OCI-LY1 (cell line): ENCODE measurements around the gene CAMTA1.

Experiments used
- H2AFZ ChIP-seq: fragments of 200-600 bp; sonication (generic), shearing (Covaris generic); 2 replicates; pipeline ENCODE4 v1.6.0; 2014; ENCODE audit warnings: antibody characterized with exemption, mild to moderate bottlenecking, low read length
- H3F3A ChIP-seq: fragments of 200-600 bp; sonication (generic), shearing (Covaris generic); 2 replicates; pipeline ENCODE4 v1.6.0; 2014; ENCODE audit warnings: mild to moderate bottlenecking, antibody characterized with exemption, low read length, moderate library complexity; ENCODE audit not compliant: insufficient read depth
- H3K27ac ChIP-seq: fragments of 200-600 bp; sonication (generic); 2 replicates; pipeline ENCODE4 v1.5.1; 2014; ENCODE audit warnings: low read length, mixed run types, mild to moderate bottlenecking, low read depth; ENCODE audit not compliant: poor library complexity, severe bottlenecking
- H3K27me3 ChIP-seq: fragments of 200-600 bp; sonication (generic); 2 replicates; pipeline ENCODE4 v1.6.0; 2014; ENCODE audit warnings: antibody characterized with exemption, mild to moderate bottlenecking, low read length, moderate library complexity; ENCODE audit not compliant: insufficient read depth
- H3K36me3 ChIP-seq: fragments of 200-600 bp; sonication (generic); 2 replicates; pipeline ENCODE4 v1.6.1; 2014; ENCODE audit warnings: mild to moderate bottlenecking, antibody characterized with exemption, low read length, moderate library complexity, mixed read lengths; ENCODE audit not compliant: insufficient read depth
- H3K4me1 ChIP-seq: fragments of 200-600 bp; sonication (generic); 2 replicates; pipeline ENCODE4 v1.5.1; 2014; ENCODE audit warnings: mild to moderate bottlenecking, low read length, moderate library complexity; ENCODE audit not compliant: insufficient read depth, severe bottlenecking
- H3K4me2 ChIP-seq: fragments of 200-600 bp; sonication (generic), shearing (Covaris generic); 2 replicates; pipeline ENCODE4 v1.6.1; 2014; ENCODE audit warnings: low read length
- H3K4me3 ChIP-seq: fragments of 200-600 bp; sonication (generic); 2 replicates; pipeline ENCODE4 v1.5.1; 2014; ENCODE audit warnings: low read length, low read depth, mild to moderate bottlenecking, mixed read lengths; ENCODE audit not compliant: poor library complexity, severe bottlenecking
- H3K79me2 ChIP-seq: fragments of 200-600 bp; shearing (Covaris generic); 2 replicates; pipeline ENCODE4 v1.6.1; 2016; ENCODE audit warnings: mixed run types, low read length, mixed read lengths; ENCODE audit not compliant: insufficient read depth
- H3K9ac ChIP-seq: fragments of 200-600 bp; sonication (generic), shearing (Covaris generic); 2 replicates; pipeline ENCODE4 v1.6.1; 2014; ENCODE audit warnings: mild to moderate bottlenecking, low read length, mixed read lengths
- H3K9me2 ChIP-seq: fragments of 200-600 bp; sonication (generic), shearing (Covaris generic); 2 replicates; pipeline ENCODE4 v1.6.1; 2014; ENCODE audit warnings: low read depth, mild to moderate bottlenecking, low read length, mixed read lengths
- H3K9me3 ChIP-seq: fragments of 200-600 bp; shearing (Covaris generic); 2 replicates; pipeline ENCODE4 v1.6.1; 2014; ENCODE audit warnings: low read length, mixed read lengths
- H4K20me1 ChIP-seq: fragments of 200-600 bp; sonication (generic), shearing (Covaris generic); 2 replicates; pipeline ENCODE4 v1.6.0; 2016; ENCODE audit warnings: mild to moderate bottlenecking, low read length; ENCODE audit not compliant: insufficient read depth
- CTCF ChIP-seq: fragments of 200-600 bp; sonication (generic), shearing (Covaris generic); IDR thresholded peaks from 2 replicates; pipeline ENCODE4 v1.5.1; 2017; ENCODE audit warnings: mild to moderate bottlenecking, antibody characterized with exemption, low read length, moderate library complexity, mixed read lengths
- EZH2 ChIP-seq: fragments of 200-600 bp; sonication (generic), shearing (Covaris generic); IDR thresholded peaks from 2 replicates; pipeline ENCODE4 v1.8.0; 2017; ENCODE audit warnings: borderline replicate concordance, mixed run types, mild to moderate bottlenecking, antibody characterized with exemption, low read length, moderate library complexity, mixed read lengths

Gene CAMTA1

GRCh38 chr1:6922096-6922931, 137.1 kb downstream of the CAMTA1 start:
- Histone ChIP-seq H3K9ac (no peak overlapping the region), H3K4me1 (no peaks in the 10 kb centered on the region), H3K4me3 (no peak overlapping the region), H4K20me1 (no peaks in the 10 kb centered on the region), H3K79me2 (no peaks in the 10 kb centered on the region), H3K9me3 (no peaks in the 10 kb centered on the region), H3F3A (no peaks in the 10 kb centered on the region), H3K27me3 (peaks cover 3% of the 10 kb centered on the region), H2AFZ (no peak overlapping the region), H3K36me3 (no peaks in the 10 kb centered on the region), H3K27ac (no peak overlapping the region), H3K4me2 (no peak overlapping the region), H3K9me2 (no peaks in the 10 kb centered on the region)
- no peak for TF ChIP-seq EZH2
- TF ChIP-seq CTCF = no peak

GRCh38 chr1:6923012-6923411, 137.8 kb downstream of the CAMTA1 start:
- Histone ChIP-seq H3K36me3 (no peaks in the 10 kb centered on the region), H3F3A (no peaks in the 10 kb centered on the region), H3K9me3 (no peaks in the 10 kb centered on the region), H3K9me2 (no peaks in the 10 kb centered on the region), H3K27me3 (peaks cover 3% of the 10 kb centered on the region), H3K4me3 (no peak overlapping the region), H4K20me1 (no peaks in the 10 kb centered on the region), H2AFZ (no peak overlapping the region), H3K4me1 (no peaks in the 10 kb centered on the region), H3K4me2 (no peak overlapping the region), H3K9ac (no peak overlapping the region), H3K79me2 (no peaks in the 10 kb centered on the region), H3K27ac (no peak overlapping the region)
- TF ChIP-seq CTCF (no peak), EZH2 (no peak)

GRCh38 chr1:6923416-6923815, 138.2 kb downstream of the CAMTA1 start:
- no peak for TF ChIP-seq EZH2
- no peak for TF ChIP-seq CTCF
- no peak overlapping the region for H3K4me2 ChIP-seq
- no peak overlapping the region for H2AFZ ChIP-seq
- H3F3A ChIP-seq = no peaks in the 10 kb centered on the region
- H3K9ac ChIP-seq = no peak overlapping the region
- H3K36me3 ChIP-seq = no peaks in the 10 kb centered on the region
- H3K27me3 ChIP-seq = peaks cover 3% of the 10 kb centered on the region
- H3K9me3 ChIP-seq = no peaks in the 10 kb centered on the region
- H3K4me3 ChIP-seq = no peak overlapping the region
- no peaks in the 10 kb centered on the region for H3K4me1 ChIP-seq
- no peak overlapping the region for H3K27ac ChIP-seq
- H3K79me2 ChIP-seq = no peaks in the 10 kb centered on the region
- H3K9me2 ChIP-seq = no peaks in the 10 kb centered on the region
- no peaks in the 10 kb centered on the region for H4K20me1 ChIP-seq
